Measurements from ENCODE around the gene FAM83D.

The FAM83D gene, protein sequence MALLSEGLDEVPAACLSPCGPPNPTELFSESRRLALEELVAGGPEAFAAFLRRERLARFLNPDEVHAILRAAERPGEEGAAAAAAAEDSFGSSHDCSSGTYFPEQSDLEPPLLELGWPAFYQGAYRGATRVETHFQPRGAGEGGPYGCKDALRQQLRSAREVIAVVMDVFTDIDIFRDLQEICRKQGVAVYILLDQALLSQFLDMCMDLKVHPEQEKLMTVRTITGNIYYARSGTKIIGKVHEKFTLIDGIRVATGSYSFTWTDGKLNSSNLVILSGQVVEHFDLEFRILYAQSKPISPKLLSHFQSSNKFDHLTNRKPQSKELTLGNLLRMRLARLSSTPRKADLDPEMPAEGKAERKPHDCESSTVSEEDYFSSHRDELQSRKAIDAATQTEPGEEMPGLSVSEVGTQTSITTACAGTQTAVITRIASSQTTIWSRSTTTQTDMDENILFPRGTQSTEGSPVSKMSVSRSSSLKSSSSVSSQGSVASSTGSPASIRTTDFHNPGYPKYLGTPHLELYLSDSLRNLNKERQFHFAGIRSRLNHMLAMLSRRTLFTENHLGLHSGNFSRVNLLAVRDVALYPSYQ

DNA sequence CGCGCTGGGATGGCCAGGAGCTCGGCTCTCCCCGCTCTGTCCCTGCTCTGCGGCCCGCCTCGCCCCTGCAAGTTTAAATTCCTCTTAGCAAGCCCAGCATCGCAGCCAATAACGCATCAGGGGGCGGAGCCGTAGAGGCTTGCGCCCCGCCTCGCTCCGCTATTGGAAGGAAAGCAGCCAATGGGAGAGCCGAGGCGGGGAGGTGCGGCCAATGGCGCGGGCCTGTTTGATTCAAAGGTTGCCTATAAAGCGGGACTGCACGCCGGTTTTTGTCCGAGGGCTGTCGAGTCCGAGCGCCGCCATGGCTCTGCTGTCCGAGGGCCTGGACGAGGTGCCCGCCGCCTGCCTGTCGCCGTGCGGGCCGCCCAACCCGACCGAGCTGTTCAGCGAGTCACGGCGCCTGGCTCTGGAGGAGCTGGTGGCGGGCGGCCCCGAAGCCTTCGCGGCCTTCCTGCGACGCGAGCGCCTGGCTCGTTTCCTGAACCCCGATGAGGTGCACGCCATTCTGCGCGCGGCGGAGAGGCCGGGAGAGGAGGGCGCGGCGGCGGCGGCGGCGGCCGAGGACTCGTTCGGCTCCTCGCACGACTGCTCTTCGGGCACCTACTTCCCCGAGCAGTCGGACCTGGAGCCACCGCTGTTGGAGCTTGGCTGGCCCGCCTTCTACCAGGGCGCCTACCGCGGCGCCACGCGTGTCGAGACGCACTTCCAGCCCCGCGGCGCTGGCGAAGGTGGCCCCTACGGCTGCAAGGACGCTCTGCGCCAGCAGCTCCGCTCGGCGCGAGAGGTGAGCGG lies at the start of gene FAM83D:
Gene FAM83D (plus strand): TSS at position 276 of the 792 bp plus-strand sequence. CDS start 26 bp downstream, at position 302.
- peak within 1 kb of the TSS; percentile 88 for H3K4me3 ChIP-seq (ENCODE audit: low read depth, low read length)
- peak; percentile 98 for DNase-seq (ENCODE audit: low read depth)
- no peak for TF ChIP-seq CTCF (IDR thresholded peaks at IDR 0.05; ENCODE audit: insufficient read depth, low read depth, low read length, missing control alignments)

- no peak for DNase-seq (ENCODE audit: low read depth)
- no peak for TF ChIP-seq CTCF (IDR thresholded peaks at IDR 0.05; ENCODE audit: insufficient read depth, low read depth, low read length, missing control alignments)
- no peak overlapping the region for H3K4me3 ChIP-seq (ENCODE audit: low read depth, low read length)
Observed at GRCh38 chr20:38877483-38877882, 48.7 kb upstream of the FAM83D start.

DNA sequence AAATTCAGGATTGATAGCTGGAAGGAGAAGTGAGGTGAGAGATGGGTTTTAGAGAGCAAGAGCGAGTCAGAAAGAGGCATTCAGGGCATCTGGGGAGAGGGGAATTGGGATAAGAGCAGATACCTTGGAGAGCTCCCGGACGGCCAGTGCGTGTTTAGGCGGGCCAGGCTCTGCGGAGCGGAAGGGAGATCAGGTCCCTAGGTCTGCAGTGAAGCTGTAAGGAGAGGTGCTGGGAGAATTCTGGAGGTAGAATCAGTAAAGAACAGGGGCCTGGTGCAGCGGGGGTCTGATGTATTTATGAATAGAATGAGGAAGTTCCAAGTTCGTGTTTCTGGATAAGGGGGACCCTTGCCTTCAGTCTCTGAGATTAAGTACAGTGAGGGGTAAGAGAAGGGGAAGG lies 47.4 kb upstream of the FAM83D start:
- TF ChIP-seq CTCF (IDR thresholded peaks at IDR 0.05; ENCODE audit: insufficient read depth, low read depth, low read length, missing control alignments): no peak
- no peak overlapping the region for H3K4me3 ChIP-seq (ENCODE audit: low read depth, low read length)
- DNase-seq (ENCODE audit: low read depth): no peak

- H3K4me3 ChIP-seq (ENCODE audit: low read depth, low read length): no peak overlapping the region
- no peak for TF ChIP-seq CTCF (IDR thresholded peaks at IDR 0.05; ENCODE audit: insufficient read depth, low read depth, low read length, missing control alignments)
- peak; percentile 33 for DNase-seq (ENCODE audit: low read depth)
Observed at GRCh38 chr20:38880952-38881735, 45.1 kb upstream of the FAM83D start.

DNA sequence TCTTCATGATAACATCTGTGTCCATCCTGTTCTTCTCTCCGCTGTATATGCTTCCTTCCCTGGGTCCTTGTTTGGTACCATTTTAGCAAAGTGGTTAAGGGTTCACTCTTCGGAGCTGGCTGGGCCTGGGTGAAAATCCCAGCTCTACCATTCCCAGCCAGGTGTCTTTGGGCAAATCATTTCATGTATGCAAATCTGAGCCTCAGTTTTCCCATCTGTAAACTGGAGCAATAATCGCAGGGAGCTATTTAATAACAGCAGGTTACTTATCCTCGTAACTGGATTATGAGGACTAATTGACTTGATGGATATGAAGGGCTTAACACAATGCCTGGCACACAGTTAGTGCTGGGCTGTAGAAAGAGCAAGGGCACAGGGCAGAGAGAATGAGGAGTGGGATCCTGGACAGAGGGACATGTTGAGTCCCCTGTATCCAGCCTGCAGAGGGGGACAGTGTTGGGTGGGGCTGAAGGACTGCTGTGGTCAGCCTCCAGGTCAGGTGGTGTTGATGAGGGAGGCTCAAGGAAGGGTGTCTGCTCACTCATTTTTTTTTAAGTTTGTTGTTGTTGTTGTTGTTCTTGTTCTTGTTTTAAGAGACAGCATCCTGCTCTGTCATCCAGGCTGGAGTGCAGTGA lies 44.3 kb upstream of the FAM83D start:
- DNase-seq (ENCODE audit: low read depth): no peak
- no peak overlapping the region for H3K4me3 ChIP-seq (ENCODE audit: low read depth, low read length)
- TF ChIP-seq CTCF (IDR thresholded peaks at IDR 0.05; ENCODE audit: insufficient read depth, low read depth, low read length, missing control alignments): no peak

- DNase-seq (ENCODE audit: low read depth): no peak
- no peak overlapping the region for H3K4me3 ChIP-seq (ENCODE audit: low read depth, low read length)
- TF ChIP-seq CTCF (IDR thresholded peaks at IDR 0.05; ENCODE audit: insufficient read depth, low read depth, low read length, missing control alignments): no peak
Observed at GRCh38 chr20:38882600-38882999, 43.6 kb upstream of the FAM83D start.

Data from GM12865 (cell line).